ENCODE measurements around the gene ZFAND2A.
"Not testable (repeated sequence)": the region's sequence is repeated elsewhere in the genome, so short reads cannot be mapped to it uniquely, and the experiment has no call there.

Gene ZFAND2A

DNA sequence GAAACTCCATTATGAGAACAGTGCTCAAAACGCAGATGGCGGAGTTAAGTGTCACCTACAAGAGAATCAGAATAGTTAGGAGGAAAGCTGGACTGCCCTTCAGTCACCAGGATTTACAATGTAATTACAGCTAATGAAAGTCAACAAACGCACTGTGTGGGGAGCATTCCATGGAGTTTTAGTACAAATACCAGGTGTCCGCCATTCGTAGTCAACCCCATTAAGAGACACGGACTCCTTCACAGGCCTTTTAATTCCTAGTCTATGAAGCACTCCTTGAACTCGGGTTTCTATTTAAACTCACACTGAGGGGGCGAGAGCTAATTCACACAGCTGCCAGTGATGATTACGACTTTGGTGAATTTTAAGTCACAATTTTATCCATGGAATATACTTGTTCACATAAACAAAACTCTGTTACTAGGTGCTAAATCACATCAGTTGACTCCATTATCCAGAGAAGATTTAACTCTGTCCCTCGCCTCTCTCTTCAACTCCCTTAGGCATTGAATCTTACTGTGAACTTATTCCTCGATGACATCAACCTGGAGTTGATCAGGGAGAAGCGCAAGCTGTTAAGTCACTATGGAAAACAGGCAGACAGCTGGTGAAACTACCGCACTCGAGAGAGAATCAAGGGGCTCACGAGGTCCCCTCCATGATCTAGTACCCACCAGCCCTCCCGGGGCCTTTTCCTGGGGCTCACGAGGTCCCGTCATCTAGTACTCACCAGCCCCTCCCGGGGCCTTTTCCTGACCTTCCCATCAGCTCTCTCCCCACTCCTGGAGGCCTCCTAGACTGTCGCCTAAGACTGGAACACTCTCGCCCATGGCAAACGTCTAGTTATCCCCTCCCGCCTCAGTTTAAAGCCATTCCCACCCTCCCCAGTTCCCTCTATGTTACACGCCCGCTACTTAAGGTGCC is 1.5 kb downstream of the ZFAND2A start:
- TF ChIP-seq, protein P1, sequence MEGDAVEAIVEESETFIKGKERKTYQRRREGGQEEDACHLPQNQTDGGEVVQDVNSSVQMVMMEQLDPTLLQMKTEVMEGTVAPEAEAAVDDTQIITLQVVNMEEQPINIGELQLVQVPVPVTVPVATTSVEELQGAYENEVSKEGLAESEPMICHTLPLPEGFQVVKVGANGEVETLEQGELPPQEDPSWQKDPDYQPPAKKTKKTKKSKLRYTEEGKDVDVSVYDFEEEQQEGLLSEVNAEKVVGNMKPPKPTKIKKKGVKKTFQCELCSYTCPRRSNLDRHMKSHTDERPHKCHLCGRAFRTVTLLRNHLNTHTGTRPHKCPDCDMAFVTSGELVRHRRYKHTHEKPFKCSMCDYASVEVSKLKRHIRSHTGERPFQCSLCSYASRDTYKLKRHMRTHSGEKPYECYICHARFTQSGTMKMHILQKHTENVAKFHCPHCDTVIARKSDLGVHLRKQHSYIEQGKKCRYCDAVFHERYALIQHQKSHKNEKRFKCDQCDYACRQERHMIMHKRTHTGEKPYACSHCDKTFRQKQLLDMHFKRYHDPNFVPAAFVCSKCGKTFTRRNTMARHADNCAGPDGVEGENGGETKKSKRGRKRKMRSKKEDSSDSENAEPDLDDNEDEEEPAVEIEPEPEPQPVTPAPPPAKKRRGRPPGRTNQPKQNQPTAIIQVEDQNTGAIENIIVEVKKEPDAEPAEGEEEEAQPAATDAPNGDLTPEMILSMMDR (IDR thresholded peaks at IDR 0.05; ENCODE audit: low read depth, low read length) = no peak
- H3K4me3 ChIP-seq (ENCODE audit: low read depth, low read length) = peak overlapping the region; percentile 99
- DNase-seq (ENCODE audit: low read depth, low spot score) = no peak
- in situ Hi-C loops (cut with HindIII; ENCODE audit: low sequenced_read_pairs) = no loop called here

DNA sequence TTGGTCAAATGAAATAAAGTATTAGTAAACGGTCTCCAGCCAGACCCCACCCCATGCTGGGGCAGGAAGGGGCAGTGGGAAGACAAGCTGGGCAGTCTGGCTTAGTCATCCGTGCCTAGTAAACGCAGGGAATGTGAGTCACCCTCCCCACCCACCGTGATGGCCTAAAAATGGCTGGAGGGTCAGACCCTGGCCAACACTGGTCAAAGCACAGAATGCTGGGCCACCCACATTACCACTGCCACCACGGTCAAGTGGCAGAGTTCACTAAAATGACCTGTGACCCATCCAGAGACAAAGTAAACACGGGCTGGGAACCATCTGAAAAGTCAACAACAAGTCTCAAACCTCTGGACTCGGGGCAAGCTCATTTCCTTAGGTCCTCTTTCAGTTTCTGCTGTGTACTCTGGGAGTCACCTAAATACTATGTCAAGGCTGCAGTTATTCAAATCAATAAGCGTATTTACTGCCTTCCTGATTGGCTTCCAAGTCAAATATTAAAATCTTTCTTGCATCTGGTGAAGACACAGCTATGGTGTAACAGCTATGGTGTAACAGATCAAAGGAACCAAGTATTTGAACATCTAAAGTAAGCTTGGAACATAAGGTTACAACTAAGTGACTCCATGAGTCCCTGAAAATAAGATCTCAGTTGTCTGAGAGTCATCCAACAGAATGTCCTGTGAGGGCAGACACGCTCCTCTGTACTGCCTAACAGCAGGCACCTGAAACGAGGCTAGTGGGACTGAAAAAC is 3.0 kb downstream of the ZFAND2A start:
- TF ChIP-seq, protein P1 (IDR thresholded peaks at IDR 0.05; ENCODE audit: low read depth, low read length) = no peak
- in situ Hi-C loops (cut with HindIII; ENCODE audit: low sequenced_read_pairs) = no loop called here
- peak; percentile 59 for DNase-seq (ENCODE audit: low read depth, low spot score)
- H3K4me3 ChIP-seq (ENCODE audit: low read depth, low read length) = no peak overlapping the region

DNA sequence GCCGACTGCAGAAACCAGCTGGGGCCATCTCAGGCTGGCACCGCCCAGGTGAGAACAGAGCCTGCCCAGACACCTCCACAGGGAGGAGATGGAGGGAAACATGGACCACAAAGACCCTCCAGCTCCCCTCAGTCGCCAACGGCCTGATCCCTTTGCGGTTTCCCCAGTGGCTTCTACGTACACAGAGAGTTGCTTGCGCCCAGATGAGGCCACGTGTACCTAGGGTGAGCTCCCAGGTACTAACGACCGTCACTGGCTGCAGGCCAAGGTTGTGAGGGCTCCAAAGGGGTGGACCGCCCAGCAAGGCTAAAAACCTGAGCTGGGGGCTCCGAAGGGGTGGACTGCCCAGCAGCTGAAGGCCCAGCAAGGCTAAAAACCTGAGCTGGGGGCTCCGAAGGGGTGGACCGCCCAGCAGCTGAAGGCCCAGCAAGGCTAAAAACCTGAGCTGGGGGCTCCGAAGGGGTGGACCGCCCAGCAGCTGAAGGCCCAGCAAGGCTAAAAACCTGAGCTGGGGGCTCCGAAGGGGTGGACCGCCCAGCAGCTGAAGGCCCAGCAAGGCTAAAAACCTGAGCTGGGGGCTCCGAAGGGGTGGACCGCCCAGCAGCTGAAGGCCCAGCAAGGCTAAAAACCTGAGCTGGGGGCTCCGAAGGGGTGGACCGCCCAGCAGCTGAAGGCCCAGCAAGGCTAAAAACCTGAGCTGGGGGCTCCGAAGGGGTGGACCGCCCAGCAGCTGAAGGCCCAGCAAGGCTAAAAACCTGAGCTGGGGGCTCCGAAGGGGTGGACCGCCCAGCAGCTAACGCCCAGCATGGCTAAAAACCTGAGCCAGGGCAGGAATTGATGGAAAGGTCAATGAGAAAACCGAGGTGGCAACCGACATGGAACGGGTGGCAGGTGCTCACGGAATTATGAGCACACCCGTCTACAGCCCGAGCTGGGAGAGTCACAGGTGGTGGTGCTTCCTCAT is 3.9 kb downstream of the ZFAND2A start:
- in situ Hi-C loops (cut with HindIII; ENCODE audit: low sequenced_read_pairs); DNase-seq (ENCODE audit: low read depth, low spot score); H3K4me3 ChIP-seq (ENCODE audit: low read depth, low read length): not testable (repeated sequence)

DNA sequence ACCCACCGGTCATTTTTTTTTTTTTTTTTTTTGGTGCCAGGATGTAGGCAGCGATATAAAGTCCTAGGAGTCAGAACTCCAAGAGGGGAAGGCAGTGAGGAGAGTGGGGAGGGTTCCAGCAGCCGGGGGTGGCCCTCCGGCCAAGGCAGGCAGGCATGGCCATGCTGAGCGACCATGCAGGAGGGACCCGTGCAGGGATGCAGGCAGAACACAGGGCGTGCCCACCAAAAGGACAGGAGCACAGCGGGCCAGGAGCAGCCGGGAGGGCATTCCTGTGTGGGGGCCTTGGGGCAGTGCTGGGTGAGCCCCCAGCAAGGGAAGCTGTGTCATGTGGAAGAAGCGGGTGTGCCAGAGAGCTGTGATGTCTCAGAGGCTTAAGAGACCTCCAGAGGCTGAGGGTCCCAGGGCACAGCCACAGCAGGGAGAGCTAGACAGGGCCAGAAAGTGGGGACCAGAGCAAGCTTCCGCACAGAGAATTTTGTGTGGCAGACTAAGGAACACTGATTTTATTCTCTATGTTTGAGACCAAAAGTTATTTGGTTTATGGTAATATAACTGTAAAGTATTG is 5.7 kb downstream of the ZFAND2A start:
- in situ Hi-C loops (cut with HindIII; ENCODE audit: low sequenced_read_pairs) = no loop called here
- H3K4me3 ChIP-seq (ENCODE audit: low read depth, low read length) = no peak overlapping the region
- DNase-seq (ENCODE audit: low read depth, low spot score) = no peak
- TF ChIP-seq, protein P1 (IDR thresholded peaks at IDR 0.05; ENCODE audit: low read depth, low read length) = no peak

DNA sequence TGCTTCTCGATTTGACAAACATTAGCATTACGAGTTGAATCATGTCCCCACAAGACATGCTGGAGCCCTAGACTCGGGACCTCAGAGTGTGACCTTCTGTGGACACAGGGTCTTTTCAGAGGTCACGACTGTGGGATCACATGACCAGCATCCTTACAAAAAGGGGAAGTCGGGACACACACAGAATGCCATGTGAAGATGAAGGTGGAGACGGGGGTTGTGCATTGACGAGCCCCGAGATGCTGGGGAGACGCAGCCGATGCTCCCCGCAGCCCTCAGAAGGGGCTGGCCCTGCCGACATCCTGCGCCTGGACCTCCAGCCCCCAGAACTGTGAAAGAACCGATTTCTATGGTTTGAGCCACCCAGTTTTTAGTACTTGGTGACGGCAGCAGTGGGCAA is 7.5 kb downstream of the ZFAND2A start:
- in situ Hi-C loops (cut with HindIII; ENCODE audit: low sequenced_read_pairs) = no loop called here
- TF ChIP-seq, protein P1 (IDR thresholded peaks at IDR 0.05; ENCODE audit: low read depth, low read length) = no peak
- no peak for DNase-seq (ENCODE audit: low read depth, low spot score)
- H3K4me3 ChIP-seq (ENCODE audit: low read depth, low read length) = no peak overlapping the region

DNA sequence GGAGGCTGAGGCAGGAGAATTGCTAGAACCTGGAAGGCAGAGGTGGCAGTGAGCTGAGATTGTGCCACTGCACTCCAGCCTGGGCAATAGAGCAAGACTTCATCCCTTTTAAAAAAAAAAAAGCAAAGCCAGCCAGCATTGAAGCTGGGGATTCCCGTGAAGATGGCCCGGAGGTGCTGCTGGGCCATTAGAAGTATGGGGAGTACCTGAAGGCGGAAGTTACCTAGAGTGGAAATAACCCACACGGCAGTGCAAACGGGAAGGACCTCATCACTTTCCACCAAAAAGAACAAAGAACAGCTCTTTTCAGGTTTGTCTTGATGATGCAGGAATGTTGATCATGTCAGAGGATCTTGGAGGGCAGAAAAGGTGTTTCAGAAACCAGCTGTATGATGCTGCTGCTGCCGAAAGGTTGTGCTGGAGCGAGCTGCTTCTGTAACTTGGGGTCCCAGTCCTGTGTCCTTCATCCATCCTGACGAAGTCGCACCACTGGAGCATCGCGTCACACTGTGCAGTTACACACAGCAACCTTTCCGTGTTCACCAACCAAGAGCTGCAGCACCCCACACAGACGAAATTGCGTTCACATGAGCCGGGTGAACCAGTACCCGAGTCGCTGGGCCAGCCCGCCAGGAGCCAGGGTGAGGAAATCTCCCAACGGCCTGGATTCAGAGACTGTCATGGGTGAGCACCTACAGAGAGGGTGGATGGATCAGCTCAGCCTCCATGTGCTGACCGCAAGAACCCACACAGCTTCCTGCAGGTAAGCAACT is 8.2 kb downstream of the ZFAND2A start:
- in situ Hi-C loops (cut with HindIII; ENCODE audit: low sequenced_read_pairs) = no loop called here
- TF ChIP-seq, protein P1 (IDR thresholded peaks at IDR 0.05; ENCODE audit: low read depth, low read length) = no peak
- no peak for DNase-seq (ENCODE audit: low read depth, low spot score)
- H3K4me3 ChIP-seq (ENCODE audit: low read depth, low read length) = no peak overlapping the region

Data from astrocyte of the spinal cord (primary cell).